ENCODE measurements around the gene CHP2.

The CHP2 gene

DNA sequence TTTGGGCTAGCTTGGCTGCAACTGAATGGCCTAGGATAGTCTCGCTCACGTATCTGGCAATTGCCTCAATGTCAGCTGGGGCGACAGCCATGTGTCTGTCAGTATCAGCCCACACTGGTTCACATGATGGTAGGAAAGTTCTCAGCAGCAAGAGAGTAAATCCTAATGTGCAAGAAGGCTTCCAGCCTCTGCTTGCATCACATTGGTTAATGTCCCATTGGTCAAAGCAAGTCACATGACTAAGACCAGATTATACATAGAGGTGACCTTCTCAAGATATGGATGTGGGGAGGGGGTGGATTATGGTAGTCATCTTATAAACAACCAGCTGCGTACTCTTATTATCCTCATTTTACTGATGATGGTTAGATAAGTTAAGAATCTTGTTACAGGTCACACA is 31.0 kb downstream of the CHP2 start:
- Histone ChIP-seq H3K27ac (no peak overlapping the region), H3K27me3 (ENCODE audit: insufficient read depth, low read depth, severe bottlenecking) (no peaks in the 10 kb centered on the region)
- TF ChIP-seq, protein P1, sequence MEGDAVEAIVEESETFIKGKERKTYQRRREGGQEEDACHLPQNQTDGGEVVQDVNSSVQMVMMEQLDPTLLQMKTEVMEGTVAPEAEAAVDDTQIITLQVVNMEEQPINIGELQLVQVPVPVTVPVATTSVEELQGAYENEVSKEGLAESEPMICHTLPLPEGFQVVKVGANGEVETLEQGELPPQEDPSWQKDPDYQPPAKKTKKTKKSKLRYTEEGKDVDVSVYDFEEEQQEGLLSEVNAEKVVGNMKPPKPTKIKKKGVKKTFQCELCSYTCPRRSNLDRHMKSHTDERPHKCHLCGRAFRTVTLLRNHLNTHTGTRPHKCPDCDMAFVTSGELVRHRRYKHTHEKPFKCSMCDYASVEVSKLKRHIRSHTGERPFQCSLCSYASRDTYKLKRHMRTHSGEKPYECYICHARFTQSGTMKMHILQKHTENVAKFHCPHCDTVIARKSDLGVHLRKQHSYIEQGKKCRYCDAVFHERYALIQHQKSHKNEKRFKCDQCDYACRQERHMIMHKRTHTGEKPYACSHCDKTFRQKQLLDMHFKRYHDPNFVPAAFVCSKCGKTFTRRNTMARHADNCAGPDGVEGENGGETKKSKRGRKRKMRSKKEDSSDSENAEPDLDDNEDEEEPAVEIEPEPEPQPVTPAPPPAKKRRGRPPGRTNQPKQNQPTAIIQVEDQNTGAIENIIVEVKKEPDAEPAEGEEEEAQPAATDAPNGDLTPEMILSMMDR (IDR thresholded peaks at IDR 0.05; ENCODE audit: low read depth, low read length) = no peak

DNA sequence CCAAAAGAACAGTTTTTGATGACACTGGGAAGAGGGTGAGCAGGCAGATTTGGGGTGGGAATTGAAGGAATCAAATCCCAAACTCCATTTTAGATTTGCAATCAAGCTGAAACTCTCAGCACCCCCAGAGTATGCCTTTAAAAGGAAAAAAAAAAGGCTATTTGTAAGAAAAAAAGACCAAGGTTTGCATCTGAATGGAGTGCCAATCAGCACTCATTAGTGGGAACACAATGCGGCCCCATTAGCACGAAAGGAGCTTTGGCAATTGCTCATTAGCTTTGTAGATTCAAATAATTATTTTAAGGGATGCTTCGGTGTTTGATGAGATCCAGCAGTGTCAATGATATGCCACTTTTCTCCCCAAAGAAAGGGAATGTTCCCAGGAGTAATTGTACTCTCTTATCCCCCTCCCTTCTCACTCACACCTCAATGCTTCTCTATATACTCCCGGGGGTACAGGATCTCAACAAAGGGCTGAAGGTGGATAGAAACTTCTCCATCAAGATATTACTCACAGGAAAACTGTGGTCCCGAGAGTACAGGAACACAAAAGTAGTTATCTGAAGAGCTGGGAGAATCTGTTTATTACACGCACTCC is 32.2 kb downstream of the CHP2 start:
- Histone ChIP-seq H3K9me3 (ENCODE audit: severe bottlenecking) (no peaks in the 10 kb centered on the region), H3K27me3 (ENCODE audit: insufficient read depth, low read depth, severe bottlenecking) (no peaks in the 10 kb centered on the region), H3K4me3 (ENCODE audit: low read depth, low read length) (no peak overlapping the region), H3K36me3 (no peaks in the 10 kb centered on the region), H3K27ac (no peak overlapping the region)
- TF ChIP-seq, protein P1 (IDR thresholded peaks at IDR 0.05; ENCODE audit: low read depth, low read length) = no peak
- DNase-seq = no peak

More for the DNA sequence above, 31.0 kb downstream of the CHP2 start:
- Histone ChIP-seq H3K36me3 (no peaks in the 10 kb centered on the region), H3K4me3 (ENCODE audit: low read depth, low read length) (no peak overlapping the region), H3K9me3 (ENCODE audit: severe bottlenecking) (no peaks in the 10 kb centered on the region)
- DNase-seq = no peak

DNA sequence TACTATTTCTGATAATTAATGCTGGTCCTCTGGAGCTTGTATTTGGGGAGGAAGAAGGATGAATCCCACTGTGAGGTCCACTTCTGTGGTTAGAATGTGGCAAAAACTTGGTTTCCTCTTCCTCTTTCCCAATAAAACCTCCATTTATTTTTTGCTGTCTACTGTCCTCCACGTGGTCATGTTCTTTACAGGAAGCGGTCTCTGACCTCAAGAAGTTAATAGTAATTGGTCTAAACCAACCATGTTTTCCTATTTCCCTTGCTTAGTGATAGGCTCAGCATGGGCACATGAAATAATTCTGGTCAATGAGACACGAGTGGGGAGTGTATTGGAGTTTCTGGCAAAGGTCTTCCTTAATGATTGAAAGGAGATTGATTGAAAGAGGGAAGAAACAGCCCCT is 33.9 kb downstream of the CHP2 start:
- TF ChIP-seq, protein P1 (IDR thresholded peaks at IDR 0.05; ENCODE audit: low read depth, low read length) = no peak
- DNase-seq = no peak
- no peaks in the 10 kb centered on the region for H3K27me3 ChIP-seq (ENCODE audit: insufficient read depth, low read depth, severe bottlenecking)

DNA sequence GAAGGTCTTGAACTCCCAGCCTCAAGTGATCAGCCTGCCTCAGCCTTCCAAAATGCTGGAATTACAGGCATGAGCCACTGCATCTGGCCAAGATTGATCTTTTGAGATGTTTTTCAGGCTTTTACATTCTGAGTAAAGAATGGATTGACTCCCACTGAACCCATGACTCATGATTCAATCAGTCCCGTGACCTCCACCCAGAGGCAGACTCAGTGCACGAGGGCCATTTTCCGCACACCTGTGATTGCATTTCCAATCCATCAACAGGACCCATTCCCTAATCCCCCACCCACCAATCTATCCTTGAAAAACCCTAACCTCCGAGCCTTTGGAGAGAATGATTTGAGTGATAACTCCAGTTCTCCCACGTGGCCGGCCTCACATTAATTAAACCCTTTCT is 40.6 kb downstream of the CHP2 start:
- peaks cover under 1% of the 10 kb centered on the region for H3K27me3 ChIP-seq (ENCODE audit: insufficient read depth, low read depth, severe bottlenecking)
- TF ChIP-seq, protein P1 (IDR thresholded peaks at IDR 0.05; ENCODE audit: low read depth, low read length) = no peak
- H3K36me3 ChIP-seq = no peaks in the 10 kb centered on the region
- no peak for DNase-seq
- no peak overlapping the region for H3K27ac ChIP-seq
- H3K4me3 ChIP-seq (ENCODE audit: low read depth, low read length) = no peak overlapping the region
- no peaks in the 10 kb centered on the region for H3K9me3 ChIP-seq (ENCODE audit: severe bottlenecking)

More for the DNA sequence above, 33.9 kb downstream of the CHP2 start:
- Histone ChIP-seq H3K27ac (no peak overlapping the region), H3K9me3 (ENCODE audit: severe bottlenecking) (no peaks in the 10 kb centered on the region), H3K36me3 (no peaks in the 10 kb centered on the region), H3K4me3 (ENCODE audit: low read depth, low read length) (no peak overlapping the region)

DNA sequence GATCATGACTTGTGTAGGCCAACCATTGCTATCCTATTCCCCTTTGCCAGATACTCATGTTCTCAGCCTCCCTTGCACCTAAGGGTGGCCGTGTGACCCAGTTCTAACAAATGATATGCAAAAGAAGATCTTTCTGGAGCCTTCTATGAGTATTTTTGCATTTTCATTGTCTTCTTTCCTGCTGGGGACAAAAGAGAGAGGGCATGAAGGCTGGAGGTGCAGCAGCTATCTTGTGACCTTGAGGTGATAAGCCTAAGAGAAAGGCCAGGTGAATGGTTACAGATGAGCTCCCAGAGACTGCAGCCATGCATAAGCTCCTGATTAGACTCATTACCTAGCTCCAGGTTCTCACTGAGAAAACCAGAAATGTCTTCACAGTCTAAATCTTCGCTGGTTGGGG is 42.1 kb downstream of the CHP2 start:
- H3K27me3 ChIP-seq (ENCODE audit: insufficient read depth, low read depth, severe bottlenecking) = peaks cover 2% of the 10 kb centered on the region
- H3K4me3 ChIP-seq (ENCODE audit: low read depth, low read length) = no peak overlapping the region
- DNase-seq = no peak
- TF ChIP-seq, protein P1 (IDR thresholded peaks at IDR 0.05; ENCODE audit: low read depth, low read length) = no peak
- H3K27ac ChIP-seq = no peak overlapping the region
- H3K9me3 ChIP-seq (ENCODE audit: severe bottlenecking) = no peaks in the 10 kb centered on the region
- no peaks in the 10 kb centered on the region for H3K36me3 ChIP-seq

DNA sequence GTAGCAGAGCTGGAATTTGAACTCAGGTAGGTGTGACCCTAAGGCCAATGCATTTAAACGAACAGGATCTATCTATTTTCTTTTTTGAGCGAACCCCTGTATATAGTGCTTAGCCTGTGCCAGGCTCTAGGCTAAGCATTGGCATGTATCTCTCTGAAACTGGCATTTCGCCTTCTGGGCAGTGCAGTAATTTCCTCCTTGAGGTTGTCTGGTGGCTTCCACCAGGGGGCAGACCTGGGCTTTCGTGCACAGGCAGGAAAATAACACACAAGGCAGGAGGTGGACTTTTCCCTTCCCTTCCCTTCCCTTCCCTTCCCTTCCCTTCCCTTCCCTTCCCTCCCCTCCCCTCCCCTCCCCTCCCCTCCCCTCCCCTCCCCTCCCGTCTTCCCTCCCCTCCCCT is 46.6 kb downstream of the CHP2 start:
- peak; percentile 68 for DNase-seq
- Histone ChIP-seq H3K36me3 (no peaks in the 10 kb centered on the region), H3K4me3 (ENCODE audit: low read depth, low read length) (no peak overlapping the region), H3K27ac (no peak overlapping the region), H3K9me3 (ENCODE audit: severe bottlenecking) (no peaks in the 10 kb centered on the region), H3K27me3 (ENCODE audit: insufficient read depth, low read depth, severe bottlenecking) (peaks cover 2% of the 10 kb centered on the region)
- TF ChIP-seq, protein P1 (IDR thresholded peaks at IDR 0.05; ENCODE audit: low read depth, low read length) = peak; percentile 80

Data from WERI-Rb-1 (cell line).